ENCODE results near the gene USPL1. TPM values are rescaled to one million over a fixed set of nuclear protein-coding genes. Genes with fewer than 3 reads are reported as not detected.

Gene USPL1
- total RNA-seq, 1 experiment from 2014 or later = 10.7 TPM

DNA sequence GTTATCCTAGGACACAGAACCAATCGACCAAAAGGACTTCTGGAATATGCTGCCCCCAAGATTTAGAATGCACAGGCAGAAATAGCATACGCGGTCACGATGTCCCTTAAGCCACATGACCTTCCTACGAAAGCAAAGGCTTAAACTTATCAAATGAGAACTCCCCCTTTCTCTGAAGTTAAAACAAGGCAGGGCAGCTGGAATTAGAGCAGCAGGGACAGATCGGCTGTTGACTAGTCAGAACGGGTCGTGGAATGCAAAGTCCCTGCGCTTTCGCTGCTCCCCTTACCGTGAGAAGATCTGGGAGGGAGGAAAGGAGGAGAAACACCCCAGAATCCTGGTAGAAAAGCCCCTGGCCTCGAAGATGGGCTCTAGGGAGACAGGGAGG, 799 bp upstream of the USPL1 start:
- peaks cover 65% of the 10 kb centered on the region for H3K79me2 ChIP-seq (ENCODE audit: low read depth)
- POLR2A ChIA-PET (ENCODE audit: unreplicated experiment) = interaction anchor here (0.6 to 0.7 kb wide), 4 partner anchors 8 to 204 kb away, joined by 3 to 33 read pairs (median 4); no protein-coding TSS in a partner anchor
- peak overlapping the region; percentile 72 for H3K4me3 ChIP-seq
- peaks cover 10% of the 10 kb centered on the region for H3F3A ChIP-seq (ENCODE audit: insufficient read depth, low read depth)
- peaks cover 33% of the 10 kb centered on the region for H3K4me1 ChIP-seq (replicated peaks; ENCODE audit: insufficient read depth)
- intact Hi-C loops (cut with micrococcal nuclease; ENCODE audit: unreplicated experiment) = loop anchor here (1.0 to 5.0 kb wide), 4 partner anchors 151 to 430 kb away; partner anchors contain the start of gene UBE2L5
- H3K27me3 ChIP-seq (ENCODE audit: insufficient read depth, low read depth) = no peaks in the 10 kb centered on the region
- TF ChIP-seq CTCF (conservative IDR thresholded peaks at IDR 0.05) = peak; percentile 28; the same call in 1 of the 2 replicates
- TF ChIP-seq EZH2 (IDR thresholded peaks at IDR 0.05; ENCODE audit: low read depth) = no peak
- peak overlapping the region; percentile 89 for H3K4me2 ChIP-seq
- TSS peak; percentile 84 for BruUV-seq (replicated peaks)
- H2AFZ ChIP-seq = peak overlapping the region; percentile 97
- CTCF ChIA-PET = no interaction called here
- no peaks in the 10 kb centered on the region for H3K9me3 ChIP-seq (ENCODE audit: insufficient read depth, low read depth)
- no peaks in the 10 kb centered on the region; the same call in 1 of the 2 replicates for H4K20me1 ChIP-seq (ENCODE audit: insufficient read depth)
- H3K27ac ChIP-seq = peak overlapping the region; percentile 98
- peak in 1 of 2 experiments; percentile 83 for DNase-seq
- peaks cover 4% of the 10 kb centered on the region; the same call in 1 of the 2 replicates for H3K36me3 ChIP-seq (ENCODE audit: low read depth)
- no peaks in the 10 kb centered on the region for H3K9me2 ChIP-seq (ENCODE audit: insufficient read depth)

DNA sequence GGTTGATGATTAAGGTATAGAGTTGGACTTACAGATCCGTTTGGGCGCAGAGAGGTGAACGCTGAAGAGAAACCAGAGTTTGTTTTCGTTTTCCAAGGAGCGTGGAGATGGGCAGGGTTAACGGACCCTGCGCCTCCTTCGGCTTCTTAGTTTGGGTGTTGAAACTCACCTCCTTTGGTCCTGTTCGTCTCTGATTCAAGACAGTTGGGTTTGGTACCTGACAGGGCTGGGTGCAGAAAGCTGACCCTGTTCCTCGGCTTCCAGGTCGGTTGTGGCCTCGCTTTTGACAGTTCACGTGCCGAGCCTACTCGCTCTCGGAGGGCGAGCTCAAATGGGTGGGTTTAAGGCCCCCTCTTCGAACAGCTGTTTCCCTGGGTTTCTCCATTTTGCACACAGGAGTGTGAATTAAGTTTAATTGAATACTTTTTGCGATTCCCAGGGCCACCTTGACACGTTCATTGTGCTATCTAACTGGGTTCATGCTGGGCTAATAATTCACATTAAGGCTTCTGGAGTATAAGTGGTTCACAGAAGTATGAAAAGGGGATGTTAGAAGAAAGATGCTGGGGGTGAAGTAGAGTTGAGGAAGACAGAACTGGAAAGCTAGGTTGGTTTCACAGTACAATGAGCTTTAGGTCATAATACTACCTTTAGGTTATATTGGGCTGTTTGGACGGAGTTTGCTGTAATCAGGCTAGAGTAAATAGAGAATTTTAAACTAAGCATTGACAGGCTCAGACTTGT, 638 bp downstream of the USPL1 start:
- H3K9me3 ChIP-seq (ENCODE audit: insufficient read depth, low read depth) = no peaks in the 10 kb centered on the region
- peaks cover 10% of the 10 kb centered on the region for H3F3A ChIP-seq (ENCODE audit: insufficient read depth, low read depth)
- H3K4me3 ChIP-seq = peak overlapping the region; percentile 99
- H2AFZ ChIP-seq = peak overlapping the region; percentile 100
- TF ChIP-seq CTCF (conservative IDR thresholded peaks at IDR 0.05) (no peak), EZH2 (IDR thresholded peaks at IDR 0.05; ENCODE audit: low read depth) (no peak)
- H3K9me2 ChIP-seq (ENCODE audit: insufficient read depth) = no peaks in the 10 kb centered on the region
- H3K36me3 ChIP-seq (ENCODE audit: low read depth) = peaks cover 13% of the 10 kb centered on the region
- H3K27me3 ChIP-seq (ENCODE audit: insufficient read depth, low read depth) = no peaks in the 10 kb centered on the region
- CTCF ChIA-PET = no interaction called here
- peak overlapping the region; percentile 100 for H3K4me2 ChIP-seq
- intact Hi-C loops (cut with micrococcal nuclease; ENCODE audit: unreplicated experiment) = loop anchor here (5.0 kb wide), 1 partner anchor 429 kb away; no protein-coding TSS in a partner anchor
- TSS peak; percentile 56 for BruUV-seq (replicated peaks)
- POLR2A ChIA-PET (ENCODE audit: unreplicated experiment) = no interaction called here
- DNase-seq = no peak
- H3K4me1 ChIP-seq (replicated peaks; ENCODE audit: insufficient read depth) = peaks cover 33% of the 10 kb centered on the region
- no peaks in the 10 kb centered on the region; the same call in 1 of the 2 replicates for H4K20me1 ChIP-seq (ENCODE audit: insufficient read depth)
- peak overlapping the region; percentile 59 for H3K27ac ChIP-seq
- peaks cover 79% of the 10 kb centered on the region for H3K79me2 ChIP-seq (ENCODE audit: low read depth)

DNA sequence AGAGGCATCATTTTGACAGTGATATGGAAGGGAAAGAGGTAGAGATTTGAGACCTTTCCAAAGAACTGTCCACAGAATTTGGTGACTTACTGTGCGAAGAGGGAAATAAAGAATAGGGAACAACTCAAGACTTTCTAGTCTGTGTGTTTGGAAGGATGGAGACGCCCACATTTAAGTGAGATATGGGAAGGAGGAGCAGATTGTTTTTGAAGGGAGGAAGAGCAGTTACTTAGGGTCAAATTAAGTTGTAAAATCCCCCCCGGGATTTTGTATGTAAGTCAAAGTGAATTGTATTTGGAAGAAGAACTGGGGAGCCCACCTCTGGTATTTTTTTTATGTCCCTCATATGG, 1.2 kb downstream of the USPL1 start:
- H2AFZ ChIP-seq = peak overlapping the region; percentile 100; the same call in 1 of the 2 replicates
- H3K36me3 ChIP-seq (ENCODE audit: low read depth) = peaks cover 13% of the 10 kb centered on the region
- ChIA-PET CTCF (no interaction called here), POLR2A (ENCODE audit: unreplicated experiment) (no interaction called here)
- H3K4me3 ChIP-seq = peak overlapping the region; percentile 99
- H3K9me2 ChIP-seq (ENCODE audit: insufficient read depth) = no peaks in the 10 kb centered on the region
- peaks cover 2% of the 10 kb centered on the region; the same call in 1 of the 2 replicates for H4K20me1 ChIP-seq (ENCODE audit: insufficient read depth)
- H3K79me2 ChIP-seq (ENCODE audit: low read depth) = peaks cover 83% of the 10 kb centered on the region
- DNase-seq = no peak
- H3K4me2 ChIP-seq = peak overlapping the region; percentile 100
- BruUV-seq (replicated peaks) = no TSS peak
- no peaks in the 10 kb centered on the region for H3K27me3 ChIP-seq (ENCODE audit: insufficient read depth, low read depth)
- H3K9me3 ChIP-seq (ENCODE audit: insufficient read depth, low read depth) = no peaks in the 10 kb centered on the region
- no peak overlapping the region for H3K27ac ChIP-seq
- no peak for TF ChIP-seq CTCF (conservative IDR thresholded peaks at IDR 0.05)
- TF ChIP-seq EZH2 (IDR thresholded peaks at IDR 0.05; ENCODE audit: low read depth) = no peak
- H3K4me1 ChIP-seq (replicated peaks; ENCODE audit: insufficient read depth) = peaks cover 33% of the 10 kb centered on the region
- intact Hi-C loops (cut with micrococcal nuclease; ENCODE audit: unreplicated experiment) = loop anchor here (5.0 kb wide), 1 partner anchor 428 kb away; no protein-coding TSS in a partner anchor
- H3F3A ChIP-seq (ENCODE audit: insufficient read depth, low read depth) = peaks cover 10% of the 10 kb centered on the region
